NK-92 treated with Interleukin-12 subunit alpha and Interleukin-12 subunit beta, amount 100 ng/mL, for 24 hours (cell line): ENCODE measurements around the gene CWC22.
"Not testable (repeated sequence)": the region's sequence is repeated elsewhere in the genome, so short reads cannot be mapped to it uniquely, and the experiment has no call there.

Source experiments
- DNase-seq: peaks from one replicate; lab custom pipeline; 2025; lab: John Stamatoyannopoulos, UW

CWC22 gene

GRCh38 chr2:180006781-180007579 lies at the start of gene CWC22:
CWC22 (minus strand) TSS chr2:180007297; CDS start chr2:179993341, 13,956 bp downstream.
- DNase-seq, result peak; percentile 64

- no peak for DNase-seq
These were observed 49.4 kb upstream of the CWC22 start for GRCh38 chr2:180056367-180057118.

GRCh38 chr2:180054576-180054975 lies 47.5 kb upstream of the CWC22 start:
- not testable (repeated sequence) for DNase-seq

DNA sequence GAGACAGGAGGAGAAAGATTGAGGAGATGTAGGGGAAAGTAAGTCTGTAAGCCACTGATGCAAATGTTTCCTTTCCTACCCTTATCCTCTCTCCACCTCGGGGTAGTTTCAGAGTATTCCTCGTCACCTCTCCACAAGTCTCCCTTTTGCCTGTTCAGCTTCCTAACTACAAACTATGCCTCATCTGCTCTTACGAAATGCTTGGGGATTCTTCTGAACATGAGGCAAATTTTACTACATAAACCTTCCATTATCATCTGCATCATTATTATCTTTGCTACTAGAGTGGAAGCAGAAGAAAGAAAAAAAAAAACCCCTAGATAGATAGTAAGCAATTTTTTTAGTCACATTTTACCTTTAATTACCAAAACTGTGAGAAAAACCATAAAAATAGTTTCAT lies 43.1 kb upstream of the CWC22 start:
- no peak for DNase-seq

- DNase-seq, result no peak
These were observed 41.2 kb upstream of the CWC22 start for GRCh38 chr2:180048251-180048650.

- DNase-seq, result no peak
These were observed 39.7 kb upstream of the CWC22 start for GRCh38 chr2:180046776-180047175.

- DNase-seq, result no peak
These were observed 39.1 kb upstream of the CWC22 start for GRCh38 chr2:180046202-180046601.

DNA sequence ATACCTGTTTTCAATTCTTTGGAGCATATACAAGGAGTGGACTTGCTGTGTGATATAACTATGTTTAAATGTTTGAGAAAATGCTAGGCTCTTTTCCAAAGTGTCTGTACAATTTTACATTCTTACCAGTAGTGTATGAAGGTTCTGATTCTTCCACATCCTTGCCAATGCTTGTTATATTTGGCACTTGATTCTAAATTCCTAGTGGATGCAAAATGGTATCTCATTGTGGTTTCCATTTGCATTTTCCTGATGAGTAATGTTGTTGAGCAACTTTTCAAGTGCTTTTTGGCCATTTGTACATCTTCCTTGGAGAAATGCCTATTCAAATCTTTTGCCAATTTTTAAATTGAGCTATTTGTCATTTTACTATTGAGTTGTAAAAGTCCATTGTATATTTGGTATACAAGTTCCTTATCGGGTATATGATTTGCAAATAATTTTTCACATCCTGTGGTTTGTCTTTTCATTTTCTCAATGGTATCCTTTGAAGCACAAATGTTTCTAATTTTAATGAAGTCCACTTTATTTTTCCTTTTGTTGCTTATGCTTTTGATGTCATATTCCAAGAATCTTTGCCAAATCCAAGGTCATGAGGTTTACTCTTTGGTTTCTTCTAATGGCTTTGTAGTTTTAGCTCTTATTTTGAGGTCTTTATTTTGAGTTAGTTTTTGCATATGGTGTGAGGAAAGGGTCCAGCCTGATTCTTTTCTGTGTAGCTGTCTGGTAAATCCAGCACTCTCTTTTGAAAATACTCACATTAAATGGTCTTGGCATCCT lies 33.2 kb upstream of the CWC22 start:
- no peak for DNase-seq

DNA sequence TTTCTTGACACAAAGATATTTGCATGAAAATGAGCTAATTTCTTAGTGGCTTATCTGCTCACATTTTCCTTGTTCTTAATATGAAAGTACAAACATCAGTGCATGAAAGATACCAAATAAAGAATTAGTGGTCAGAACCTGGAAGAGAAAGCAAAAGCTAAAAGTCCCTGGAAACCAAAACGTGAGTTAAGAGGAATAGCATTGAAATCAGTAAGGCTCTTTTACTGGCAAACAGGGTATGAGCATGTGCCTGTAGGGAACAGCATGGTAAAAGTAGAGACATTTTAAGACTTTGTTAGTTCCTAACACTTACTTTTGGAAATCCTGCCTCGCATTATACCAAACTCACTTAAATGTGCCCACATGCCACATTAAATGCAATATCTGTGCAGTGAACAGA lies 31.9 kb upstream of the CWC22 start:
- no peak for DNase-seq

GRCh38 chr2:180033993-180034894 lies 27.1 kb upstream of the CWC22 start:
- DNase-seq, result no peak

GRCh38 chr2:180029575-180029974 lies 22.5 kb upstream of the CWC22 start:
- DNase-seq, result no peak

GRCh38 chr2:180021850-180022249 lies 14.8 kb upstream of the CWC22 start:
- DNase-seq, result no peak

- DNase-seq, result no peak
These were observed 10.7 kb upstream of the CWC22 start for GRCh38 chr2:180017784-180018183.

DNA sequence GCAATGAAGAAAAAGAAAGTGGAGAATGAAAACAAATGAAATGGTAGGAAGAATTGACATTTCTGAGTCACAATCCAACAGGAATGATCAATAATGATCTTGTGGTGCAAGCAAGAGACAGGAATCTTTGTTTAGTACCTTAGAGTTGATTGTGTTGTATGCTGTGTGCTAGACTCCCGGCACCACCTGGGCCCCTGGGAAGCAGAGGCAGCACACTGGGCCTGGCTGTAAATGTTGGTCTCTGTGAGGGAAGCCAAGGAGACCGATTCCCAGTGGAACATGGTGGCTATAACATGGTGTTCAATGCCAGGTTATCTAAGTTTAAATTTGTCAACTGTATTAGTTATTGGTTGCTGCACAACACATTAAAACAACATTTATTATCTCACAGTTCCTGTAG lies 9.8 kb upstream of the CWC22 start:
- no peak for DNase-seq

DNA sequence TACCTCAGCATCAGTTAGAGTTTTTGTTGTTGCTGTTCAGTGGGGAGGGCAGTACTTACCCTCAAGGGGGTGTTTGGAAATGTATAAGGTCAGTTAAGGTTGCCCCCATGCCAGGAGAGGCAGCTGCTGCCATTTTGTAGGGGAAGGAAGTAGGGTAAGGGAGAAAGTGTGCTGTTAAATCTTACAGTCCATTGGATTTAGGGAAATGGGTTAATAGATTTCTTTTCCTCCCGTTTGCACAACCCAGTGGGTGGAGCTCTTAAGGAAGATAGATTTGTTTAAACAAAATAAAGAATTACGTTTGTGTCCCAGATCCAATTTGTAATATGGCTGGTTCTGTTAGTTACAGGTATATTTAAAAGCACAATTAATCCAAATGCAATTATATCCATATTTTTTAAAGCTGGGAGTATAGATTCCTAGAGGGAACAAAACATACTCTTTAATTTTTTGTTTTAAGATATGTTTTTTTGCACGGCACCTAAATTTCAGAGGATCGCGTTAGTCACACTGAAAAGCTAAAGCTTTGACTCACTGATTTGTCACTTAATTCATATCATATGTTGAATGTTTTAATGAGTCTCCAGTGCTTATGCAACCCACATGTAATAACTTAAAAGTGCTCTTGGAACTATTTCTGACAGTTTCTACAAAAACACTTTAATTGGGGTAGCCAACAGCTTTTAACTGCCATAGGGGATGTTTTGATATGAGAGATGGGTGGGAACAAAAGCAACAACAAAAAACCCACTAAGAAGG lies 9.0 kb upstream of the CWC22 start:
- DNase-seq, result no peak

DNA sequence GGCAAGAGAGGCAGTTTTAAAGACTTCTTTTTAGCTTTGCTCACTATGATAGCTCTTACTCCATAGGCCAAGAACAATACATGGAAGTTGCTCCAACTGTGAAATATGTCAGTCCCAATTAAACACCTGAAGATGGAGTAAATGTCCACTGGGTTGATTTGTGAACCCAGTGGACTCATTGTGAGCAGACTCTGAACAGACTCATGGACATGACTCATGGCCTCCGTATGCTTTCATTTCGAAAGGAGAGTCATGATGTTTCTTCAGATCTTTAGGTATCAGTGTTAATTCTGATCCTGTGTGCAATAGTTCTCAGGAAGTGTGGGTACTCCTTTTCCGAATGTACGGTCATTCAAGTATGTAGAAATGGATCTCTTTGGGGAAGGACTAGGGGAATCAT lies 5.4 kb upstream of the CWC22 start:
- no peak for DNase-seq

DNA sequence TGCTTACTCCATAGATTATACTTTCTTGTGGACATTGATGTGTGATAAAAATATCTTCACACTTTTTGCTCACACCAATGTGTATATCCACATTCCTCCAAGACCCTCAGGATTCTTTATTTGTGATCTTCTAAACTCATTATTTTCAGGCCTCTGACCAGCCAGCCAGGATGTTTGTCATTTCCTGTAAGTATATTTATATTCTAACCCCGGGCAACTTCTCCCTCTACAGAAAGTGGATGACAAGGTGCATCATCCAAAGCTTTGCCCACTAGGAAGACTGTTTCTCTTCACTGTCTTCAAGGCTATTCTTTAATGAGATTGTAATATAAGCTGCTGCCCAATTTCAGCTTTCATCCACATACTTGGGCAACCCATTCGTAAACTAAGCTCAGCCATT lies 3.6 kb upstream of the CWC22 start:
- no peak for DNase-seq

- DNase-seq, result no peak
These were observed 866 bp downstream of the CWC22 start for GRCh38 chr2:180006231-180006630.

GRCh38 chr2:180005465-180005864 lies 1.6 kb downstream of the CWC22 start:
- not testable (repeated sequence) for DNase-seq

DNA sequence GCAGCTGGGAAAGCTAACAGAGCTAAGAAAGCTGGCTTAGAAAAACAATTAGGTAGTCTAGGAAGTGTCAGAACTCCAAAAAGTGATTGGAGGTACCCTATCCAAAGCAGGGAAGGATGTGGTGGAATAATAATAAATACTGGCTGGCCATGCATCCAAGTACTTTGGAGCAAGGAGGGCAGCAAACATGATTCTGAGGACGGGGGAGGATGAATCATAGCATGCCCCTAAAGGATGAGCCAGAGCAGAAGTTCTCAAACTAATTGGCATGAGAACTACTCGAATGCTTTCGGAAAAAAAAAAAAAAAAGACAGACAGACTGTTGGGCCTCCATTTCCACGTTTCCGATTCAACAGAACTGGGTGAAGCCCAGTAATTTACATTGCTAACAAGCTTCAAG lies 2.4 kb downstream of the CWC22 start:
- DNase-seq, result no peak

DNA sequence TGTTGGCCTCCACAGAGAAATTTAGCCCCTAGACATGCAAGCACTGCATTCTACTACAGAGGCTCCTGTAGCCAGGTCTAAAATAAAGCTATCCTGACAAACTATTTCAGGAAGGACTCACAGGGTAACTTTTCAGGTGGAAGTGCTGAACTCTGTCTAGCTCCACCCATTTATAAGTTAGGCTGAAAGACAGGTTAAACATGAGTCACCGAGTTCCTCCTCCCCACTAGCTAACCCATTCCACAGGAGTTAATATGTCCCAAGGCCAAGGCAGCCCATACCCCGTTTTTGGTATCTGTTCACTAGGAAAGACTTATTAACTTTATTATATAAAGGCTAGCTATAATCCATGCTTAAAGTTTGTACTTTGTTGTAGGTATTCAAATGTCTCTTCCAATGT lies 3.5 kb downstream of the CWC22 start:
- no peak for DNase-seq
